ENCODE measurements around the gene SYT13.

DNA sequence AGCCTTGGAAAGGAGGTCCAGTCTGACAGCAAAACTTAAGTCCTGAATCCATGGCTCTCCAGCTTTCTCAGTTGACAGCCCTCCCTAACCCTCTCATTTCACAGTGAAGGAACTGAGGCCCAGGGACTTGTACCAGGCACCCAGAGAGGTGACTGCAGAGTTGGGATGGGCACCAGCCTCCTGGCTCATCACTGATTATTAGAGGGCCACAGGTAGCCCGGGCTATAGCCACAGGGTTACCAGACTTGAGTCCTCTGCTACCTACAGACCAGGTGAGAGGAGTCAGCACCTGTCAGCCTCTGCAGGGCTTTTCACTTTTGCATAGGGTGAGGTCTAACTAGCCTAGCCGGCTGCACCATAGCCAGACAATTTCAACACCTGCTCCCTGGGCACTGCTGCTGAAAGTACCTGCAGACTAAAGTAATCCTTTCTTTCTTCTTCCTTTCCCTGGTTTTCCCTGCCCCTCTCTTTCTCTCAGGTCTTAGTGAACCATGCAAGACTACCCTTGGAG lies 37.6 kb downstream of the SYT13 start:
- no peak for TF ChIP-seq CTCF (IDR thresholded peaks at IDR 0.05; ENCODE audit: low read depth, low read length)
- no peak for TF ChIP-seq EZH2phosphoT487 (IDR thresholded peaks at IDR 0.05; ENCODE audit: low read depth)

Measured in OCI-LY3 (cell line).